GM21515 (cell line): ENCODE results near the gene NUDCD2.
"Not testable (repeated sequence)": the region's sequence is repeated elsewhere in the genome, so short reads cannot be mapped to it uniquely, and the experiment has no call there.

Experiments used
- ATAC-seq: cut with Tn5 transposase; IDR thresholded peaks from one replicate; pipeline ENCODE4 v1.9.1; 2021; ENCODE audit not compliant: unreplicated experiment

The NUDCD2 gene

DNA sequence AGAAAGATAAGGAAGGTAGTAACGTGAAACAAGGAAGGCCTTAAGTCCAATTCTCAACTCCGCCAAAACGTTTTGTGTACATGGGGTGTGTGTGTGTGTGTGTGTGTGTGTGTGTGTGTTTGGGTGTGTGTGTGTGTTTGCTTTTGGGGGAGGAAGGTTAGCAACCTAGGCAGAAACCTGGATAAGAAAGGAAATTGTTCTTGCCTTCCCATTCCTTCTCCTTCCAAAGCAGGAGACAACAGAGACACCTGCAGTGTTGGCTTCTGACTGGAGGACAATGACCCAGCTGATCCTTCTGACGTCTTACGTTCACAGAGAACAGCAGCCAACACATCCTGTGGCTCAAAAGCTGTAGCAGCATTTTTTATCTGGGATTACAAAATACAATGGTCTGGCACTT lies 26.6 kb downstream of the NUDCD2 start:
- no peak for ATAC-seq

DNA sequence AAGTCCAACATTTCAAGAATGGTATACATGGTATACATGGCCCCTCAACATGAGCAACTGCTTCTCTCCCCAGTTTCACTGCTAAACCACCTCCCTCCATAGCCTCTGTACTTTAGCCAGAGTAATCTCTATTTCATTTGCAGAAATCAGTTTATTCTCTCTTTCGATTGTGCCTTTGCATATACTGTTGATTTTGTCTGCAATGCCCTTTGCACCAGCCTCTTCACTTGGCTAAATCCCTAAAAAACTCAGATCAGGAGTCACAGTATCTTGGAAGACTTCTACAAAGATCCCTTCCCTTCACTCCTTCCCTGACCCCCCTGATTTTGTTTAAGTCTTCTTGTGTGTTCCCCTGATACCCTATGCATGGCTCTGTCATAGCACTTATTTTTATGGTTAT lies 27.4 kb downstream of the NUDCD2 start:
- ATAC-seq = no peak

DNA sequence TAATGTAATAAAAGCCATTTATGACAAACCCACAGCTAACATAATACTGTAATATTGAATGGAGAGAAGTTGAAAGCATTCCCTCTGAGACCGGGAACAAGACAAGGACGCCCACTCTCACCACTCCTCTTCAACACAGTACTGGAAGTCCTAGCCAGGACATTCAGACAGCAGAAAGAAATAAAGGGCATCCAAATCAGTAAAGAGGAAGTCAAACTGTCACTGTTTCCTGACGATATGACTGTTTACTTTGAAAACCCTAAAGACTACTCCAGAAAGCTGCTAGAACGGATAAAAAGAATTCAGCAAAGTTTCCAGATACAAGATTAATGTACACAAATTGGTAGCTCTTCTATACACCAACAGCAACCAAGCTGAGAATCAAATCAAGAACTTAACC lies 33.8 kb downstream of the NUDCD2 start:
- ATAC-seq = not testable (repeated sequence)

DNA sequence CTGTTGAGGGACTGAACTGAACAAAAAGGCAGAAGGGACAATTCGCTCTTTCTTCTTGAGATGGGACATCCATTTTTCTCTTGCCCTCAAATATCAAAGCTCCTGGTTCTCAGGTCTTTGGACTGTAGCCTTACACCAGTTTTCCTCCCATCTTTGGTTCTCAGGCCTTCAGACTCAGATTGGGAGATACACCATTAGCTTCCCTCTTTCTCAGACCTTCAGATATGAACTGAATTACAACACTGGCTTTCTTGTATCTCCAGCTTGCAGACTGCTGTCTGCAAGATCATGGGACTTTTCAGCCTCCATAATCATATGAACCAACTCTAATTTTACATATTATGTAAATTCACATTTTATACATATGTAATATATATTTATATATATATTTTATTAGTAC lies 35.1 kb downstream of the NUDCD2 start:
- no peak for ATAC-seq

DNA sequence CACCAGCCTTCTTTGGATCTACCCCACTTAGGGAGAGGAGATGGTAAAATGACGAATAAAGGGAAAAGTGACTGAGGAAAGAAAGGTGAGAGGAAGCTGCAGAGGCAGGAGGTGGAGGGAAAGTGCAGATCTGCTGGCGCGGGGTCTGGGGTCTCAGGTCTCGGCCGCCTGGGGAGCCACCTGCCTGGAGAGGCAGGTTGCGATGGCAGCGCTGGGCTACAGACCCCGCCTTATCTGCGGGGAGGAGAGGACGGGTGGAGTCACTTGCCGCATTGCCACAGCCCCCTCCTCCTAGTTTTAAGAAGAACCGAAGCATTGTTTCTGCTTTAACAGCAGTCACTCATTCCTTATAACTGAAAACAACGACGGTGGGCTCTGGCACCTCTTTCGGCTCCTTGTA lies 44.2 kb downstream of the NUDCD2 start:
- not testable (repeated sequence) for ATAC-seq

DNA sequence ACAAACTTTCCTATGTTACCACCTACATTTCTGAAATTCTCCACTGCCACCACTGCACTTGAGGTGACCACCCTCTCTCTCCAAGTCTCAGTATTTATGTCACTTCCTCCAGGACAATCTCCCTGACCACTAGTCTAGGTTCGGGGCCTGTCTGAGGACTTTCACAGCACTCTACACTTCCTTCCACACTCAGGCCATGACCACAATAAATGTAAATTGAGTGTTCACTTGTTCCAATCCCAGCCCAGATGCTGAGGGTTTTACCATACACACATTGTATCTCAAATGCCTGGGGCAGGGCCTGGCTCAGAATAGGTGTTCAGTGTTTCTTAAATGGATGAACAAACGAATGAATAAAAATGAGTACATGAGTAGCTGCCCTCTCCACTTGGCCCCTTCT lies 49.4 kb downstream of the NUDCD2 start:
- ATAC-seq = no peak

DNA sequence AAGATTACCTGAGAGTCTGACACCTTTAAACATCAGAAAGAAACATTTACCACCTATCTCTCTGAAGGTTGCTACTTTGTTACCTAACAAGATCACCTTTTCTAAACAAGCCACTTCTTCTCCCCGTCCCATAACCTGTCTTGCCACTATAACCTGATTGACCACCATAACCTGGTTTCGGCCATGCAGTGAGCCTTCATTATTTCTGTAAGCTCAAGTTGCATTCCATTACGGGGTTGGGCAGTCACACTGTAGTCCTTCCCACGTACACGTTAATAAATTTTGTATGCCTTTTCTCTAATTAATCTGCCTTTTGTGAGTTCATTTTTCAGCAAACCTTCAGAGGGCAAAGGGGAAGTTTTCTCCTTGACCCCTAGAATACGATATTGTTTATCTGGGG lies 50.5 kb downstream of the NUDCD2 start:
- ATAC-seq = no peak

DNA sequence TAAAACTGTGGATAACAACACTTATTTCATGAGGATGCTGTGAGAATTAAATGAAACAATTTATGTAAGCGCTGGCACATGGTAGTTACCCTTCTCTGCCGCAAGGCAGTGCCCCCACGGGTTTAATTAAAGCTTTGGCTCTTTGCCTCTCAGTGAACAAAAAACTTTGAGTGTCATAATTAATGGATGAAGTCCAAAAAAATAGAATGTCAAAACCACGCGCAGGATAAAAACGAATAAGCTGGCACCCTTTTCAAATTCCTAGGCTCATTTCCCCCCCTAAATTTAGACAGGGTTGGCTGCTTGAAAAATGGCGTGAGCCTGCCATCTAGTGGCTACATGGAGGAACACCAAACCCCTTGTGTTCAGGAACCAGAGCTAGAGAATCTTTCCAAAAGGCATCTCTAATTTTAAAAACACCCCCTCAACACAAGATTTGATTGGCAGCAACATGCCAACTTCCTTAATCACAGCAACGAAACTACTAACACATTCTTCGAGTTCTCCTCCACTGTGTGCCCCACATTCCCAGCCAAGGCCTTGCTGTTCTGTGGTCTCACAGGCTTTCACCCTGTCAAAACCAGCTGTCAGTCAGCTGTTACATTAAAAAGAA lies 51.5 kb downstream of the NUDCD2 start:
- ATAC-seq = peak; percentile 76

DNA sequence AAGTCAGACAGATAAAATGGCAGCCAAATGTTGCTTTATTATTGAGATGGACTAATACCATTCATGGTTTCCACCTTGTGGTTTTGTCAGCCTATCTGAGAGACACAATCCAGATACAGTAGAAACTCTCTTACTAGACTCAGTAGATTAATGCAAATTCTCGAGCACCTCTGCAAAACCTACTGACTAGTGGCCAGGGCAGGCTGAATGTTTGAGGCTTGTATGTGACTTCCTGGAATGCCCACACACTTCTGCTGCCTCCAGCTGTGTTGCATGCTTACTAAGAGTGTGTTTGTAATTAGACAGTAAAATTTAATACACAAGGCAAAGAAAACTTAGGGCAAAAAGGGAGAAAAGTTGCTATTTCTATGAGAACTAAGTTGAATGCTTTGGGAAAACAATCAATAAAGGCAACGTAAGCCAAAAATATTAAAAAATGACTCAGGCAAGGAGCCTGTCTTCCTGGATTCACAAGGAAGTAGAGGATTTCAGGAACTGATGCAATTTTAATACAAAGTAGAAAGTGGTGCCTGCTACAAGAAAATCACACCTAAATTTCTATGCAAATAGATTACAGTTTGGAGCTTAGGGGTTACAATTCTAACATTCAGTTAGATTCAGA lies 52.8 kb downstream of the NUDCD2 start:
- ATAC-seq = peak; percentile 73

DNA sequence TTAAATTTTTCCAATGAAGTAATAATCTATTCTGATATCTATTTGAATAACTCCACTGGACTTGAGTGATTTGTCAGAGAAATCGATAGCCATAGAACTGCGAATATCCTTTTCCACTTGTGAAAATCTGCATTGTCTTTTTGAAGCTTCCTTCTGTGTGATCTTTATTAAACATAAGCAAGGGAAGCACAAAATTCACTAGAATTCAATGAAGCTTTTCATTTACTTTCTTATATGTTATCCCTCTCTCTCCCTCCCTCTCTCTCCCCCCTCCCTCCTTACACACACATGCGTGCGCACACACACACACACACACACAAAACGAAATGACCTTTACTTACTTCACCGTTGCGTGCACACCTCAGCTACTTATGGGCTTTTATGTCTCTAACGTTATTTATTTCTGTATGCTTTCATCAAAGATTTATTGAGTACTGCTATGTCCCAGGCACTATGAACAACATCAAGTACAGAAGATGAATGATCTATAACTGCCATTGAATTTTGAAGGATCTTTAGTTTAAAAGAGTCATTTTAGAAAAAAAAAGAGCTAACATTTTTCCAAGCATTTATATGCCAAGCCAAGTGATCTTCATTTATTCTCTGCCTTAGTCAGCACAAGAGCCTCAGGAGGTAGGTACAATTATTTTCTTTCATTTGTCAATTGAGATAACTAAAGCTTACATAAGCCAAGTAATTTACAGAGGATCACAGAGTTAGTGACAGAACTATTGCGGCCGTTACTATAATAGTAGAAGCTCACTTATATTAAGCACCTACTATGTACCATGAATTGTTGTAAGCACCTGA lies 55.3 kb downstream of the NUDCD2 start:
- ATAC-seq = no peak

DNA sequence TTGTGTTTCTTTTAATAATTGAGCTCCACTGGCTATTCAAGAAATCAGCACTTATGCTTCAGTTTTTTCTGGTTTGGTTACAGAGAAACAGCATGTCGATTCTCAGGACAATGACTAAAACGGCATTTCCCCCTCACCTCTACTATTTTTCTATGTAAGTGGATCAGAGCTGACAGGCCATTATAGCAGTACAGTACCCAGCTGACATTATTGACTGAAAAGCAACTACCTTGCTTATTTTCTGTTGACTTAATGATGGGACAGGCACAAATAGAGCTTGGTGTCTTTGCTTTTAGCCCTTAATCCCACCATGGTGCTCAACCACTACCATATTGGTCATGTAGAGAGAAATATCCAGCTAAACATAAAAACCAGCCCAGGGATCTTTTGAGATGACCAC lies 57.9 kb downstream of the NUDCD2 start:
- no peak for ATAC-seq

DNA sequence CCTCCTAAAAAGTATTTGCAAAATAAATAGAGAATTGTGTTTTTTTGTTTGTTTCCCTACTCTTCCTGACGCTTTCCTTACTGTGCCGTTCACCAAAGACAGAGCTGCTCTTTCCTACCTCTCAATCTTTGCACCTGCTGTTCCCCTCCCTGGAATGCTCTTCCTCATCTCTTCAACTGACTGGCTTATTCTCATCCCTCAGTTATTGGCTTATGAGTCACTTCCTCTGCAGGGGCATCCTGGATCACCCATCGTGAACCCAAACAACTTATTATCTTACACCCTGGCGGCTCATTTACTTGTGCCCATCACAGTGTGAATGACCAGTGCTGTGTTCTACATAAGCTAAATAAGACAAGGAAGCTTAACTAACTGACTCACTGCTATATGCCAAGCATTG lies 58.6 kb downstream of the NUDCD2 start:
- ATAC-seq = no peak

DNA sequence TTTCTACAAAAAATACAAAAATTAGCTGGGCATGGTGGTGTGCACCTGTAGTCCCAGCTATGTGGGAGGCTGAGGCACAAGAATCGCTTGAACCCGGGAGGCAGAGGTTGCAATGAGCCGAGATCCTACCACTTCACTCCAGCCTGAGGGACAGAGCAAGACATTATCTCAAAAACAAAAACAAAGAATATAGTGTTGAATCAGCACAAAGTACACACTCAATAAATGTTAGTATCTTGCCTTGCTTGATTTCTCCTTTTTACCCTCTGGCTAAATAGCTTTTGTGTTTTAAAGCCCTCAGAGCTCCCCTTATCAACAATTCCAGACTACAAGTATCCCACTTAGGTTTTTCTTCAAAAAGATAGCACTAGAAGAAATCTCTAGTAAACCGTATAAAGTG lies 60.0 kb downstream of the NUDCD2 start:
- no peak for ATAC-seq

DNA sequence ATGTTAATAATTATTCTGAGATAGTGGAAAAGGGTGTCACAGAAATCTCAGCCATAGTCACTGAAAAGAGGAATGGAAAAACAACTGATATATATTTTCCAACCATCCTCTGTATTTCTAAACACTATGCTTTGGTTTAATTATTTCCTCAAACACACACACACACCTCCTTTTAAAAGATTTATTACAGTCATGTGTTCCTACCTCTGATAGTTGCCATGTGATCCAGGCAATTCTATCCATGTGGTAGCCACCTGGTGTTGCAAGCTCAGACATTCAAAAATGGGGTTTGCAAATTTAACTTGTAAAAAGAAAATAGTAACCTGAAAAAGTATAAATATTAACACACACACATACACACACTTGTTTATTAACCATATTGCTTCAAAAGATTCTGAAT lies 62.5 kb downstream of the NUDCD2 start:
- no peak for ATAC-seq

DNA sequence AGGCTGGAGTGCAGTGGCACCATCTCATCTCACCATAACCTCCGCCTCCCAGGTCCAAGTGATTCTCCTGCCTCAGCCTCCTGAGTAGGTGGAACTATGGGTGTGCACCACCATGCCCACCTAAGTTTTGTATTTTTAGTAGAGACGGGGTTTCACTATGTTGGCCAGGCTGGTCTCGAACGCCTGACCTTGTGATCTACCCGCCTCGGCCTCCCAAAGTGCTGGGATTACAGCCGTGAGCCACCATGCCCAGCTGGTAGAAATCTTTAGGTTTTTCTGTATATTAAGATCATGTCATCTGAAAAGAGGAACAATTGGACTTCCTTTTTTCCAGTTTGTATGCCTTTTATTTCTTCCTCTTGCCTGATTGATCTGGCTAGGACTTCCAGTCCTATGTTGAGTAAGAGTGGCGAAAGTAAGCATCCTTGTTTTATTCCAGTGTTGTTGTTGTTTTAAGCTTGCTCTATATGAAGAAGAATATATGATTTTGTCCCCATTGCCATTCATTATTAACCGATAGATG lies 63.0 kb downstream of the NUDCD2 start:
- not testable (repeated sequence) for ATAC-seq
